Activated T-cell treated with anti-CD3 and anti-CD28 coated beads, Interleukin-2, amount 50 U/mL, for 1 hour (primary cell): ENCODE results near the gene HTD2.

Source experiments
- DNase-seq: peaks from one replicate; pipeline ENCODE4 v3.0.0-alpha.2; 2020

HTD2 gene

GRCh38 chr3:58358808-58359207 lies 52.5 kb downstream of the HTD2 start:
- DNase-seq = no peak

DNA sequence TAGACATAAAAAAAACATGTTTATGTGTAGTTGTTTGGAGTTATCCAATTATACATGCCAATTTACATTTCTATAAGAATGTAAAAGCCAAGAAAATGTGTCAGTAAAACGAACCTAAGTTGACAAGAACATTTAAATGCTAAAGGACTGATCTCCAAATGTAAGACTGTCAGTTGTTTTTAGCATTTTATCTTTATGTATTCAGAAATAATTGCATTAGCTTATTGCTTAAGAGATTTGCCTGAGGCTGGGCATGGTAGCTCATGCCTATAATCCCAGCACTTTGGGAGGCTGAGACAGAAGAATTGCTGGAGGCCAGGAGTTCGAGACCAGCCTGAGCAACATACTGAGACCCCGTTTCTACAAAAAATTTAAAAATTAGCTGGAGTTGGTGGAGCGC lies 53.3 kb downstream of the HTD2 start:
- DNase-seq = no peak

DNA sequence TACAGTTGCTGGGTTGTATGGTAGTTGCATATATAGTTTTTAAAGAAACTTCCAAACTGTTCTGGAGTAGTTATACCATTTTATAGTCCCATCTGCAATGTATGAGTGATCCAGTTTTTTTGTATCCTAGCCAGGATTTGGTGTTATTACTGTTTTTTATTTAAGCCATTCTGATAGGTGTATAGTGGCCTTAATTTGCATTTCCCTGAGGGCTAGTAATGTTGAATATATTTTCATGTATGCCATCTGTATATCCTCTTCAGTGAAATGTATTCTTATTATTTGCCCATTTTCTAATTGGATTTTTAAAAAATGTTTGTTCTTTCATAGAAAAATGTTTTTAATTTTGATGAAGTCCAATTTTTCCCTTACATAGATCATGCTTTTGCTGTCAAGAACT lies 55.5 kb downstream of the HTD2 start:
- DNase-seq = no peak

- no peak for DNase-seq
These were observed 60.4 kb downstream of the HTD2 start for GRCh38 chr3:58366699-58367098.

DNA sequence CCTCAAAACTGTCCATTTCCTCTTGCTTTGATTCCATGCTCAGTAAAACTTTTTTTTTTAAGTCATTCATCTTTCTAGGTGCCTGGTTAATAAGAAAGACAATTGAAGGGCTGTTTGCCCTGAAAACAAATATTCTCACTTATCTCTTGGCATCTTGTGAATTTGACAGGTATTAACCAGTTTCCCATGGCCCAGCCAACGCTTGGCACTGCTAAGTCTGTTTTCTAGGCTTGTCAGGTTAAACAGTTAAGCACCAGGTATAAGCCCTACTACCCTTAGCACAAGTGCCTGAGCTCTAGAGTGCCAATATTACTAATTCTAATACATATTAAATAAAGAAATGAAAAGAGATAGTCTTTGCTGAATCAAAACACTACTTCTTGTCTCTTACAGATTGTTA lies 62.7 kb downstream of the HTD2 start:
- no peak for DNase-seq
